HG02973 (cell line): ENCODE measurements around the gene AHCTF1.
"Not testable (repeated sequence)": the region's sequence is repeated elsewhere in the genome, so short reads cannot be mapped to it uniquely, and the experiment has no call there.

ENCODE experiments used
- ATAC-seq: cut with Tn5 transposase; IDR thresholded peaks from one replicate; pipeline ENCODE4 v1.9.1; 2021; ENCODE audit warnings: moderate library complexity; ENCODE audit not compliant: unreplicated experiment

The AHCTF1 gene

DNA sequence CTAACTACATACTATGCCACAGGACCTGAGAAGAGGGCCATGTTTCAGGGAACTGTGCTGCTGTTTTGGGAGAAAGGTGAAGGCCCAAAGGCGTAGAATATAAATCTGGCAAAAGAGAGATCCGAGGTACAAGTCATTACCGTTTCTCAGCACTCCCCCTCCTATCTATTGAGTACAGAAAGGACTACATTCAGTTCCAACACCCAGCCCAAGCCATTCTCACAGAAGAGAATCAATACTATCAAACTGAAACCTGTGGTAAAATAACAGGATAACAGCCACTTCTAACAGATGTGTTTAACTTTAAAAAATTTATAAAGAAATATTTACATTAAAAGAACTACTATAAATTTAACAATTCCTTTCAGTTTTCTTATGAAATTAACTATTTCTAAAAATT, 7.8 kb downstream of the AHCTF1 start:
- no peak for ATAC-seq

DNA sequence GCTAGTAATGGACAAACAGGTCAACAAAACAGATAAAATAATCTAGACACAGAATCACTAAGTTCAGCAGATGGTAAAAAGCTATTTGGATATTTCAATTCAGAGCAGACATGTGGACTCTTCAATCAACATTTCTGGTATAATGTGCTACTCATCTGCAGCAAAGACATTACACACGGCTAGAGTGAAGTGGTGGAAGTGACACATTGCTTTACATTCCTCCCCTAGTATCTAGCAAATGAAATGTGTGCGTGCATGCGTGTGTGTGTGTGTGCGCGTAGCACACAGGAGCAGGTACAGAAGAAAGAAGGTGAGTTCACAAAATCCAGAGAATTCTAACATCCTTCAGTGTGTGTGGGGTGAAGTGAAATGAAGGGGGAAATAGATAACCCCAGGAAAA, 8.3 kb downstream of the AHCTF1 start:
- ATAC-seq: no peak

DNA sequence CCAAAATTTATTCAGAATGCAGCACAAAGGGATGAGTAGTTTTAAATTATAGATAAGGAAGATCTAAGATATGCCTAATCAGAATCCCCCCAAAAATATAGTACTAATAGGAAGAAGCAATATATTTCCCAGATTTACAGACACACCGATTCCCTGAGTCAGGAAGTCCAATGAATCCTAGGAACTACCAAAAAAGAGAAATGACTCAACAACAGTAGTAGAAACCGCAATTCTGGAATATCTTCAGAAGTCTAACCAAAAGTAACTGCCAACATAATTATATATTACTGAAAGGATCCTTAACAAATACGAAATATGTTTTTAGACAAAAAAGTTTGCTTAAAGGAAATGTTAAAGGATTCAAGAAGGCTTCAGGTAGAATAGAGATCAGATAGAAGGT, 10.3 kb downstream of the AHCTF1 start:
- ATAC-seq: no peak

DNA sequence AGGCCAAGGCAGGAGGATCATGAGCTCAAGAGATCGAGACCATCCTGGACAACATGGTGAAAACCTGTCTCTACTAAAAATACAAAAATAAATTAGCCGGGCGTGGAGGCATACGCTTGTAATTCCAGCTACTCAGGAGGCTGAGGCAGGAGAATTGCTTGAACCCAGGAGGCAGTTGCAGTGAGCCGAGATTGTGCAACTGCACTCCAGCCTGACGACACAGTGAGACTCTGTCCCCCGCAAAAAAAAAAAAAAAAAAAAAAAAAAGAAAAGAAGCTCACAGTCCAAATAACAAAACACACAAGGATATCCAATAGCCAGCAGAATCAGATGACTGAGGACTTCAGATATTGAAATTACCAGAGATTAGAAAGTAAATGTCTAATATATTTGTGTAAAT, 11.8 kb downstream of the AHCTF1 start:
- ATAC-seq: no peak

DNA sequence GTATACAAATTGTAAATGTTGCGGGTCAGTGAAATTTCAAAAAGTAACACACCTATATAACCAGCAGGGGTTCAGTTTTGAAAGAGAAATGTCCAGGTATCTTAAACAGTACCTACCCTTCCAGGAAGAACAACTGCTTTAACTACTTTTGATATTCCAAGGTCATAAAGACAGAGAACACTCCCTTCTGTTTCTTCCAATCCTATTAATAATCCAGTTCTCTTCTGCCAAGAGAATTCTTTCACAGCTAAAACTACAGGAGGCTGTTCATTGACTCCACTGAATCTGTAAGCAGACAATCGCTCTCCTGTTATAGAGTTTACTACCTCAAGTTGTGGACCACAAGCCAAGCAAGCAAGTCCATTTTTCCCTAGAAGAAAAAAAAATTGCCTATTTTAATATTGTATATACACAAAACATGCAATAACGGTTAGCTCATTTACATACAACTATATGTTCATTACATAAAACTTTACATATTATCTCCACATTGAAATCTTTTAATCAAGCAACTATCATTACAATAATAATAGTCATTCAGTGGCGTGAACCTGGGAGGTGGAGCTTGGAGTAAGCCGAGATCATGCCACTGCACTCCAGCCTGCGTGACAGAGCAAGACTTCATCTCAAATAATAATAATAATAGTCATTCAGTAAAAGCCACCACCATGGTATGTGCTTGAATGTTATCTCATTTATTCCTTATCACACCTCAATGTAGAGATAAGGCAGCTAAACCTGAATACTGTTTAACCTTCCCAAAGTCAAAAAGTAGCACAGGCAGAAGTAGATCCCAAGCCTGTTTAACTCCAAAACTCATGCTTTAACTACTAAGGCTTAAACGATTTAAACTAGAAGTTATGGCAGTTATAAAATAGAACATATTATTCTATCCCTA, 15.5 kb downstream of the AHCTF1 start:
- ATAC-seq: not testable (repeated sequence)

DNA sequence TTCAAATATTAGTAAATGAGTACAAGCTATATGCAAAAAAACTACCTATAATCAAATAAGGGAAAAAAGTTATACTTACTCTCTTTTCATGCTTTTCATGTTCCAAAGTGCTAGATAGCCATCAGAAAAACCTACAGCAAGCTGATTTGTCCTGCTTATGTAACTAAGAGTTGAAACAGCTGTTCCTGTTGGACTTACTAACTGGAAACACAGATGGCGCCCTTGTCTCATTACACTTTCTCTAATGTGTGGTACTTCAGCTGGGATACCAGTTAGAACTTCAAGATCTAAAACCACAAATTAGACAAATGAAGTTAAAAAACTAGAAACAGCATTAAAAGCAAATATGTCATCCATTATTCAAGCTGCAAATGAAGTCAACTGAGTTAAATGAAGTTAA, 24.3 kb downstream of the AHCTF1 start:
- ATAC-seq: no peak

DNA sequence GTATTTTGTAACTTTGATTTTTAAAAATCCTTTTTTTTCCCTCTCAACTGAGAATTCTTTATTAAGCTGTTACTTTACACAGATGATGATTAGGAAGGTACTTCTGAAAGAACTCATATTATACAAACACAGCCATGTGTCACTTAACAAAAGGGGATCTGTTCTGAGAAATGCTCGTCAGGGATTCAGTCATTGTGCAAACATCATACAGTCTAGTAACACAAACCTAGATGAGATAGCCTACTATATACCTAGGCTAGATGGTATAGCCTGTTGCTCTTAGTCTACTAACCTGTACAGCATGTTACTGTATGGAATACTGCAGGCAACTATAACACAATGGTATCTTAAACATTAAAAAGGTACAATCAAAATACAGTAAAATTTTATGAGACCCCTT, 24.9 kb downstream of the AHCTF1 start:
- no peak for ATAC-seq

DNA sequence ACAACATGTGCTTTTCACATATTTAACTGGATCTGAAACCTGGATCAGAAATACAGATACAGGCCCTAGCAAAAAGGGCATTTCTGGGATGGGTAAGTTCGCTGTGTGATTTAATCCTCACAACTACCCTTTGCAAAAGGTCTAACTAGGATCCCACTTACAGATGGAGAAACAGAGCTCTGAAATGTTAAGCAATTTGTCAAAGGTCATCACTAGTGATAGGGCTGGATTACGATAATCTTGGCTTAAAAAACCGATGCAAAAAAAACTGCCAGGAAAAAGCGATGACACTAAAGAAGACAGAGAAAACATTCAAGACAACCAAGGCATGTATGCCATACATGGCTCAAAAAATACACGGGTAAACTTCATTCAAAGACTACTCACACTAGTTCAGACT, 29.9 kb downstream of the AHCTF1 start:
- ATAC-seq: no peak

DNA sequence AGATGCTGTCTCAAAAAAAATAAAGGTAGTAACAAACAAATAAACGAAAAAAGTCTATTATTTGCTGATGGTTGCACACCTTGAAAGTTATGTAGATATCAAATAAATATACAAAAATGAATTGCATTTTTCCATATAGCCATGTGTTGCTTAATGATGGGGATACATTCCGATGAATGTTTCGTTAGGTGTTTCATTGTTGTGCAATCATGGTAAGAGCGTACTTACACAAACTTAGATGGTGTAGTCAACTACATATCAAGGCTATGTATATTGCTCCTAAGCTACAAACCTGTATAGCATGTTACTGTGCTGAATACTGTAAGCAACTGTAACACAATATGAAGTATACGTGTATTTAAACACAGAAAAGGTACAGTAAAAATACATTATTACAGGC, 34.4 kb downstream of the AHCTF1 start:
- no peak for ATAC-seq

DNA sequence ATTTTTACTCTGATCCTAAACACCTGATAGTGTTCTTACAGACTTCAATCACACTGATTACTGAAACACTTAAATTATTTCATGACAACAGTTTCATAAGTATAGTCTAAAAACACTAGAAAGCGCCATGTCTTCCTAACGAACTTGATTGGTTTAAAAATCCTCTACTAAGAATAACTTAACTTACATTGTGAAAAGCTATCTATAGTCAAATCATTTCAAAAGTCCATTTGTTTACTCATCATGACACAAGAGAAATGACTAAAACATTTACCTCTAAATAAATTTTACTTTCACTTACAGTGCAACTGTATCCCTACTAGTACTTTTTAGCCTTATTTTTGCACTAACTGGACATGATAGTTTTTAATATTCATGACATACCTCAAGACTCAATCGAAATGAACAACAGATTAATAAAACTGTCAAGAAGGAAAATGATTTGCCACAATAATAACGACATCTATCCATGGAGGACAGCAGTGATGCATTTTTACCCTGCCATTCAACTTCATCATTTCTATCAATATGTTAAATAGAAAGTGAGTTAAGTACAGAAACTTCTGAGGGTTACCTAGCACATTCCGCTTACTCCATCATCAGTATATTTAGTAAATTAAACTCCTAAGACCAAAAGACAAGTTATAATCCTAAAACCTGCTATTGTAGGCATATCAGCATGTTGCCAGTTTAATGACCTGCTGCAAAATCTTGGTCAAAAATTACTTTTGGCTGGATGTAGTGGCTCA, 38.4 kb downstream of the AHCTF1 start:
- peak; percentile 84 for ATAC-seq

DNA sequence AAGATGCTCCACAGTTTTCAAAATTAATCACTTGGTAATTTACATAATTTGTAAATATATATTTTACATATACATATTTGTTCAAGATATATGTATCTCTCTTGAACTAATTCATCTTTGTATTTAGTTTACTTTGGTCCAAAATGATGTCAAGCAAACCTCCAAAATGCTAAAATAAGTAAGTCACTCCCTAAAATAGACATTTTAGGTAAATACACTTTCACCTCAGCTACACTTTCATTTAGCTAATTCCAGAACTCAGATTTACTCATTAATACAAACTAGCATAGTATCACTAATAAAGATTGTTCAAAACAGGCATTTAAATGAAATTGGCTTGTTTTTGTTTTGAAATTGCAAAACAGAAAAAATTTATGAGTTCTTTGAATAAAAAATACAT, 40.6 kb downstream of the AHCTF1 start:
- no peak for ATAC-seq

DNA sequence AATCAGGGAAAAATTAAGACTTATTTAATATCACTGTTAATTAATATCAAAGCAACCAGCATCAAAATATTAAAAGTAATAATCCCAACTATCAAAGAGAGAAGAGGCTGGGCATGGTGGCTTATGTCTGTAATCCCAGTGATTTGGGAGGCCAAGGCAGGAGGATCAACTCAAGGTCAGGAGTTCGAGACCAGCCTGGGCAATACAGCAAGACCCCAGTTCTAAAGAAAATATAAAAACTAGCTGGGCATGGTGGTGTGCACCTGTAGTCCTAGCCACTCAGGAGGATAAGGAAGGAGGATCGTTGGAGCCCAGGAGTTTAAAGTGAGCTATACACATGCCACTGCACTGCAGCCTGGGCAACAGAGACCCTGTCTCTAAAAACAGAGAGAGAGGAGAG, 43.2 kb downstream of the AHCTF1 start:
- no peak for ATAC-seq

DNA sequence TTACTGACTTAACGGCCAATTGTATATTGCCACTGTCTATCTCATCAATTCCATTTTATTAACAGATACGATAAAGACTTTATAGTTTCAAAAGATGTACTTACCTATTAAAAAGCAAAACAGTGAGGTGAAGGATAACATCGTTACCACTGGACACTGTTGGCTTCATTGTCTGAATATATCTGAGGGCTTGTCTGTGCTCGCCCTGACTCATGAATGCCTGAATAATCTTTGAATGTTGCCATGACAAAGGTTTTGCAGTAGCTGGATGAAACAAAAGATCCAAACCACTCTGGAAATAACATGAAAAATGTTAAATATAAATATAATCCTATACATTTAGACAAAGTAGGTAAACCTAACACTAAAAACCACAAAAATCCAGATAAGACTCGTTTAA, 46.4 kb downstream of the AHCTF1 start:
- ATAC-seq: not testable (repeated sequence)

DNA sequence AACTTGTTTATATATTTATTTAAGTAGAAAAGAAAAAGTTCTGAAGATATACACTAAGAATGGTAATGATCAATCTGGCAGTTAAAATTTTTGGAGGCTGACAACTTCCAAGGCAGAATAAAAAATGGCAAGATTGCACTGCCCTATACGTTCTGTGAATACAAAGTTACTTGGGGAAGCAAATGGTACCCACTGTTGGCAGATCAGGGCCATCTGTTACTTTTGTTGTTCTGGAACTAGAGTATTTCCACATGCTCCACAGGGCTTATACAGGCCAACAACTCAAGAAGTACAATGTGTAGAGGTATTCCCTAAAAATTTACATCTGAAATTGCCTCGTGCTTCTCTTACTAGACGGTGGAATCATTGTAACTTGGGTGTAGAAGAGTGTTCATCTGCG, 53.2 kb downstream of the AHCTF1 start:
- no peak for ATAC-seq

DNA sequence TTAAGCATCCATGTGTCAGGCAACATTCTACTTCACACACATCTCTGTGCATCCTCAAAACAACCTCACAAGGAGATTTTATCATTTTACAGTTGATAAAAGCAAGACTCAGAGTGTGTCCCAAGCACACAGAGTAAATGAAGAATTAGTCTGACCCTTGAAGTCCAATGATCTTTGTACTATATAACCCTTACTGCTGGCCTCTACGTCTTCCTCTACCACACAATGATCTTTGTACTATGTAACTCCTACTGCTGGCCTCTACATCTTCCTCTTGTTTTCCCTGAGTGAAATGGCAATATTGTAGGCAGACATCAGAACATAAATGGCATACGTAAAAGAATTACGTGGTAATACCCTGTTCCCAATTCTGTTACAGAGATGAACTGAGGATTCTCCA, 55.3 kb downstream of the AHCTF1 start:
- ATAC-seq: no peak

DNA sequence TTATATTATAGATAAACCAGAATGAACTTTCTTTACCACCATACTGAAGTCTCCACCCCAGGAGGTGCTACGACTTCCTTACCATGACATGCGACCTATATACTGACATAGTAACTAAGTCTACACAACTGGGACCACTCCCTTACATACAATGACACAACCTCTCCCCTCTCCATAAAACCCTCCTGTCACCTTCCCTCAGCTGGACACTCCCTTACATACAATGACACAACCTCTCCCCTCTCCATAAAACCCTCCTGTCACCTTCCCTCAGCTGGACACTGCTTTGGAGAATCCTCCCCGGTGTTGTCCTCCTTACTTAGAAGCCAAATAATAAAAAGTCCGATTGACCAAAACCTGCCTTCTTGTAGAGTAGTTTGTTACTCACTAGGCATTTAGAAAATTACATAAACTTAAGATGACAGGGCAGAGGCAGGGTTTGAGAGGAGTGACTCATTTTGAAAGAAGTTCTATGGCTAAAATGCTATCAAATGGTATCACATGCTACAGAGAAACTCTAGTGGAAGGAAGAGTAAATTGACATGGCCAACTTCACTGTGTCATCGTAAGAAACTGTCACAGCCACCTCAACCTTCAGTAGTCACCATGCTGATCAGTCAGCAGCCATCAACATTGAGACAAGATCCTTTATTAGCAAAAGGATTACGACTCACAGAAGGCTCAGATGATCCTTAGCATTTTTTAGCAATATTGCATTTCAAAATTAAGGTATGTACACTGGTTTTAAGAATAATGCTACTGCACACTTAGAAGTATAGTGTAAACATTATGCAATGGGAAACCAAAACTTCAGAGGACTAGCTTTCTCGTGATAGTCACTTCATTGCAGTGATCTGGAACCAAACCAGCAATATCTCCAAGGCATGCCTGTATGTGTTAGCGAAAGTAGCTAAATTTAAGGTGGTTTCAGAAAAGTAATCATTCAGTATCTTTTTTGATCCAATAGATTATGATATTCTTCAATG, 56.4 kb downstream of the AHCTF1 start:
- ATAC-seq: no peak

DNA sequence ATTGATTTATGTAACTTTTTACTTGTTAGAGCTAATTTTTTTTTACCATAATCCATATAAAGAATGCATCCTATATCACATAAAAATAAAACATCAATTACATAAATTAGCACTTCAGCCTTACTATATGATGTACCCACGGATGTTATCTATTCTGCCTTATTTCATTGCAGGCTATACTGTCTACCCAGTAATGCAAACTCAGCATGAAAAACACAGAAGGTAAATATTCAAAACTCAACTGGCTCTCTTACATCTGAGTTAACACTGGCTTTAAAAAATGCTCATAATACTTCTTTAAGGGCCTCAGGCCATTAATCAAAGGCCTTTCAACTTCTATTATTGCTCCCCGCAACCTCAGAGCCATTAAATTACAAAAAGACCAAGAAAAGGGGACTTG, 65.8 kb downstream of the AHCTF1 start:
- no peak for ATAC-seq

DNA sequence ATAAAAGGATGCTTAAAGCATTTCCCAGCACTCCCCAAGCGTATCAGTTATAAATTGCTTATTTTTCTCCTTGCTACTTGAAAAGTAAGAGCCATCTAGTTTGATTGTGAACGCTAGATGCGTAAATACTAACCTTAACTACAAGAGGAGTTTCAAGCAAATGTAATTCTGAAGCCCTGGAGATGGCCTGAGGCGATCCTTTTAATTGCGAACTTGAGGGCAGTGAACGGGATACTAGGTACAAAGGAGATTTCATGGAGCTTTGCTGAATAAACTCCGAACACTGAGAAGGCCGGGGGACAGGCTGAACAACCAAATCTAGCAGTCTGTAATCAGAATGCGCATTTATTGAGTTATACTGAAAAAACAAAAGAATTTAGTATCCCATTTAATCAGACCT, 68.0 kb downstream of the AHCTF1 start:
- not testable (repeated sequence) for ATAC-seq

DNA sequence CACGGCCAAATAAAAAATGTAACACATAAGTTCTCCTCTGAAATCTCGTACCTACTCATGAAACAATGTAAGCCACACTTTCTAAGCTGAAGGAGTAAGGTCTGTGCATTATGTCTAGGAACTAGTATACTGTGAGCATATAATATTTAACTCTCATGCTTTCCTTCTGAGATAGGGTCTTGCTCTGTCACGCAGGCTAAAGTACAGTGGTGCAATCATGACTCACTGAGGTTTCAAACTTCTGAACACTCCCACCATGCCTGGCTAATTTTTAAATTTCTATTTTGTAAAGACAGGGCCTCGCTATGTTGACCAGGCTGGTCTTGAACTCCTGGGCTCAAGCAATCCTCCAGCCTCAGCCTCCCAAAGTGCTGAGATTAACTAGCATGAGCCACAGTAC, 71.3 kb downstream of the AHCTF1 start:
- ATAC-seq: no peak

DNA sequence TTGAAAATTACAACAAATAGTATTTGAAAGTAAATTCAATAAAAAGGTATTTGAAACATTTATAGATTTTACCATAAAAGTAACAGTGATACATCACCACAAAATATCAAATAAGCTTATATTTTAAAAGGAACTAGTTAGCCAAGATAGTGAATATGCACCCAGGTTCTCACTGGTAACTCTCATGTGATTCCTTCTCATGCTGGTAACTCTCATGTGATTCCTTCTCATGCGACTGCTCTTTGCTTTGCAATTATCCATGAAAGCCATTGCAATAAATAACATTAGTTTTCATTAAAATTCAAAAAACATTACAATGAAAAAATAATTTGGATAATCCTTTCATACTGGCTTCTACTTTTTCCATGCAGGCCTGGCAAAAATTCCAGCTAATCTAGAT, 75.4 kb downstream of the AHCTF1 start:
- no peak for ATAC-seq

DNA sequence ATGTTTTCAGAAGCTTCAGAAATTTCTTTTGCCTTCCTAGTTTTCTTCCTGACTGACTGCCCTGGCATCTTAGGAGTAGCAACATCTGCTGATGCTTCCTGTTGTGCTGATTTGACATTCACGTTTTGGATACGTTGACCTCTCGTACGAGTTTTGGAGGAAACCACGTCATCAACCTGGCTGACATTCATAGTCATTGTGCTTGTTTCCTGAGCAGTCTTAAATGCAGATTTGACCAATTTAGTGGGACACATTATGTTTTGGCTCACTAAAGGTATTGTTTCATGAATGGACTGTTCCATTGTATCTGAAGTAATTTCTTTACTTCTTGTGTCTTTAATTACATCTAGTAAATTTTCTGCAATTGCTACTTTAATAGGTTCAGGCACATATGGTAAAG, 81.1 kb downstream of the AHCTF1 start:
- ATAC-seq: not testable (repeated sequence)
